K562 (cell line): ENCODE measurements around the gene M6PR.

Source experiments
- BMI1 ChIP-seq: fragments of 150-350 bp; IDR thresholded peaks from 2 replicates; pipeline ENCODE4 v1.6.1; 2014; ENCODE audit warnings: low read length
- CTCF ChIP-seq, 3 experiments: IDR thresholded peaks in 2 of 3; conservative IDR thresholded peaks in 1 of 3; 2 replicates each; pipeline ENCODE4 v1.5.1; 2011 to 2012; ENCODE audit warnings: low read length in 3 of 3, mild to moderate bottlenecking in 3 of 3, control low read depth in 2 of 3, improper control_type of control experiment in 1 of 3, inconsistent platforms in 1 of 3, low read depth in 1 of 3, mixed read lengths in 1 of 3, moderate library complexity in 1 of 3; ENCODE audit not compliant: insufficient read depth in 2 of 3
- ELF4 ChIP-seq: fragments of 450-650 bp; formaldehyde crosslinking; IDR thresholded peaks from 2 replicates; pipeline ENCODE4 v1.4.0; 2022; ENCODE audit warnings: missing genetic modification characterization
- LCOR ChIP-seq: sonication (generic); formaldehyde crosslinking; IDR thresholded peaks from 2 replicates; pipeline ENCODE4 v1.8.0; 2022; ENCODE audit warnings: mild to moderate bottlenecking, missing genetic modification reagents
- POLR2A ChIP-seq: fragments of 450-650 bp; conservative IDR thresholded peaks from 2 replicates; pipeline ENCODE4 v1.6.1; 2016

- TF ChIP-seq LCOR (no peak), CTCF (IDR thresholded peaks at IDR 0.05 in 2 of 3, conservative IDR thresholded peaks at IDR 0.05 in 1 of 3; ENCODE audit: insufficient read depth in 2 of 3, low read depth in 1 of 3, low read length in 3 of 3) (no peak), ELF4 (CRISPR knock-in tag) (no peak), POLR2A (no peak), BMI1 (no peak)
These were observed 41.9 kb downstream of the M6PR start for GRCh38 chr12:8907513-8907912.
